Measurements from ENCODE around the gene RERE. TPM values are rescaled to one million over a fixed set of nuclear protein-coding genes. Genes with fewer than 3 reads are reported as not detected.
"Not testable (repeated sequence)": the region's sequence is repeated elsewhere in the genome, so short reads cannot be mapped to it uniquely, and the experiment has no call there.

RERE gene
- total and polyA plus RNA-seq, 7 donors = 38.8 to 308 (median 99.7) TPM

DNA sequence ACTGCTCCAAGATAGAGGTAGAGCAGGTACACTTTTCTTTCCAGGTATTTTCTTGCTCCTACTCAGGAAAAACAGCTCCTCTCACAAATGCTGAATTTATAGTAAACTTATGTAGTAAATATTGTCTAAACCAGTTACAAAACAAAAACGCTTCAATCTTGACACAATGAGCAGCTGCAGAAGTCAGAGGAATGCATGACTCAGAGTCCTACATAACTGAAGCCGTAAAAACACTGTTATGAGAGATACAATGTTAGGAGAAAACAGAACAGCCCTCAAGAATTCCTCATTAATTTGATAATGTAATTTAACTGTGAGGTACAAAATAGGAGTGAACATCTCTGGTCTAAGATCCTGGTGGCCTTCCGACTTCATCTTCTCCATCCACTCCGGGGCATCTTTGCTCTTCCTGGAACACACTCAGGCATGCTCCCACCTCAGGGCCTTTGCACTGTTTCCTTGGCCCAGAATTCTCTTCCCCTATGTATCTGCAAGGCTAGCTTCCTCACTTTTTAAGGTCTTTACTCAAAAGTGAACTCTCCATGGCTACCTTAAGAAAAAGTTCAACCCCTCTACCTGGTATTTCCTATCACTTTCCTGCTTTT is 361.0 kb downstream of the RERE start:
- intact Hi-C loops (cut with DNase I) = no loop called here
- TF ChIP-seq, protein P1, sequence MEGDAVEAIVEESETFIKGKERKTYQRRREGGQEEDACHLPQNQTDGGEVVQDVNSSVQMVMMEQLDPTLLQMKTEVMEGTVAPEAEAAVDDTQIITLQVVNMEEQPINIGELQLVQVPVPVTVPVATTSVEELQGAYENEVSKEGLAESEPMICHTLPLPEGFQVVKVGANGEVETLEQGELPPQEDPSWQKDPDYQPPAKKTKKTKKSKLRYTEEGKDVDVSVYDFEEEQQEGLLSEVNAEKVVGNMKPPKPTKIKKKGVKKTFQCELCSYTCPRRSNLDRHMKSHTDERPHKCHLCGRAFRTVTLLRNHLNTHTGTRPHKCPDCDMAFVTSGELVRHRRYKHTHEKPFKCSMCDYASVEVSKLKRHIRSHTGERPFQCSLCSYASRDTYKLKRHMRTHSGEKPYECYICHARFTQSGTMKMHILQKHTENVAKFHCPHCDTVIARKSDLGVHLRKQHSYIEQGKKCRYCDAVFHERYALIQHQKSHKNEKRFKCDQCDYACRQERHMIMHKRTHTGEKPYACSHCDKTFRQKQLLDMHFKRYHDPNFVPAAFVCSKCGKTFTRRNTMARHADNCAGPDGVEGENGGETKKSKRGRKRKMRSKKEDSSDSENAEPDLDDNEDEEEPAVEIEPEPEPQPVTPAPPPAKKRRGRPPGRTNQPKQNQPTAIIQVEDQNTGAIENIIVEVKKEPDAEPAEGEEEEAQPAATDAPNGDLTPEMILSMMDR (IDR thresholded peaks at IDR 0.05) = no peak
- ATAC-seq (peak; percentile 73 to 80 (median 76)), DNase-seq (no peak)
- Histone ChIP-seq H3K4me1 (peaks cover 30% of the 10 kb centered on the region), H3K9me3 (no peaks in the 10 kb centered on the region), H3K27ac (peak overlapping the region; percentile 50), H3K27me3 (ENCODE audit: insufficient read depth in 3 of 3, low read length in 2 of 3) (no peaks in the 10 kb centered on the region), H3K4me3 (no peak overlapping the region), H3K36me3 (ENCODE audit: insufficient read depth in 1 of 2, low read depth in 1 of 2) (no peaks in the 10 kb centered on the region)
- WGBS, 3 donors = 41 to 52% (median 51%) methylated on average over 4 of the region's 4 CpGs

DNA sequence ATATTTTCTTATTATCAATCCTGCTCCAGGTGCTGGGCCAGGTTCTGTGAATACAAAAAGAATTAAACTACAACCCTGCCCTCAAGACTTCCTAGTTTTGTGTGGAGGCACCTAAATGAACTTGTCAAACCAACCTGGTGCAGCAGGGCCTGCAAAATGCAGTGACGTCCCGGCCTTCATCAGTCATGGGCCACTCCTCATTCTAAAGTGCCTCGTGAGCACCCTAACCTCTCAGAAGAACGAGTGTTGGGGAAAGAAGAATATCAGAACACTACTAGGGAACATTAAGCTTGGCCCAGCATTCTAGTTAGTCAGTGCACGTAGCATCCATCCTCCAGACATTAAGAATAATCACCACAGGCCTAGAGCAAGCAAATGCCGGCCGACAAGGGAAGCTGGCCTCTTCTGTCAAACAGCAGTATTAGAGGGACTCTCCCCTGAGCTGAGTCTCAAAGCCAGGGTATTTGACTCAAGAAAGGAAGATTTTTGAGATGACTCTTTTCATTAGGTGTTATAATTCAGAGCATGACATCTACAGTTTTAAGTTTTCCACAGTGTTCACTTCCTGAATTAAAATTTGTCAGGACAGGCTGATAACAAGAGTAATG is 361.6 kb downstream of the RERE start:
- Histone ChIP-seq H3K27me3 (ENCODE audit: insufficient read depth in 3 of 3, low read length in 2 of 3) (no peaks in the 10 kb centered on the region), H3K4me3 (no peak overlapping the region), H3K9me3 (no peaks in the 10 kb centered on the region), H3K36me3 (ENCODE audit: insufficient read depth in 1 of 2, low read depth in 1 of 2) (no peaks in the 10 kb centered on the region), H3K27ac (peak overlapping the region; percentile 50), H3K4me1 (peaks cover 32% of the 10 kb centered on the region)
- ATAC-seq (peak in 3 of 4 donors; percentile 28 to 37 (median 32)), DNase-seq (no peak)
- 52 to 66% (median 58%) methylated on average over 7 of the region's 7 CpGs for WGBS, 3 donors
- intact Hi-C loops (cut with DNase I) = no loop called here
- TF ChIP-seq, protein P1 (IDR thresholded peaks at IDR 0.05) = no peak

DNA sequence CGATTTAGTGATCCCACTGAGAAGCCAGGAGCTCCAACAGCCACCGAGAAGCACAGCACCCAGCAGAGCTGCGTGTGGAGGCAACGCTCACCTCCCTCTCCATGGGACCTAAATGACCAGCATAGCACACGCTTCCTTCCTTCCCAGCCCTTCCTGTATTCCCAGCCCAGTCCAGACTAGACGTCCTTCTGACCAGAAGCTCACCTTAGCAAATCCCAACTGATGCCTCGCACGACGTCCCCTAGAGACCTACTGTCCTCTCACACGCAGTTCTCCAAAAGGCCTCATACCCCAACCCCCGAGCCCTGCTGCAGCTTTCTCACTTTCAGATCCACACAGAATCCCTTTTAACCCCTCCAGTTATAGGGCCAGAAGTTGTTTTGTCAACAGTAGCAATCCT is 367.1 kb downstream of the RERE start:
- DNase-seq (no peak), ATAC-seq (peak in 1 of 4 donors; percentile 18)
- intact Hi-C loops (cut with DNase I) = no loop called here
- Histone ChIP-seq H3K36me3 (ENCODE audit: insufficient read depth in 1 of 2, low read depth in 1 of 2) (no peaks in the 10 kb centered on the region), H3K4me1 (peaks cover 27% of the 10 kb centered on the region), H3K4me3 (no peak overlapping the region), H3K9me3 (no peaks in the 10 kb centered on the region), H3K27me3 (ENCODE audit: insufficient read depth in 3 of 3, low read length in 2 of 3) (no peaks in the 10 kb centered on the region), H3K27ac (peak overlapping the region; percentile 62)
- TF ChIP-seq, protein P1 (IDR thresholded peaks at IDR 0.05) = no peak
- 74 to 81% (median 75%) methylated on average over 11 of the region's 11 CpGs for WGBS, 3 donors

DNA sequence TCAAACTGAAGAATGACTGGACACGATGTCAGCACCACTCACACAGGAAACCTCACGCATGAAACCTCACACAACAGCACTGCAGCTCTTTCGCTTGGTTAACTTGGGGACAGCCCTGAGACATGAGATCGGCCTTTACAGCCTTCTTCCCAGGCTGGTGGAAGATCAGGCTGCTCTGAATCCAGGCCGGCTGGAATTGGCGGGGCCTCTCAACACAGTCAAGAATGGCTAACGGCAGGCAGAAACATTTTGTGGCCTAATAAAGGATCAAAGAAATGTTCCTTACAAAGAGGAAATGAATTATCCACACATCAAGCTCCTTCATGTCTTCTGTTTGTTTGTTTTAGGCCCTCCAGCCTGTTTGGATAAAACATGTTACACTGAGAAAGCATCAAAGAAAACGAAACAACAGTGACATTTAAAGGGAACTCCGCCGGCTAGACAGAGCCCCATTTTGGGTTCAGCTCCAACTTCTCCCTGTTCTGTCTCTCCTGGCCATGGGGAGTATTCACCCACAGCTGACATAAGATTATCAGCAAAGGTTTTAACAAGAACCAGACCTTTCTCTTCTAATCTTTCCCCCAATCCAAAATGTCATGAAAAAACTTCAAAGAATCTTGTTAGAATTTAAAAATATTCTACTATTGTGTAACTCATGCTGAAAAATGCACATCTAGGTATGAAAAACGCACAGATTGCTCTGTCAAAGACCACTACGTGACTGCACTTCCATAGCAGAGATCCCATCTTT is 368.4 kb downstream of the RERE start:
- no peaks in the 10 kb centered on the region for H3K27me3 ChIP-seq (ENCODE audit: insufficient read depth in 3 of 3, low read length in 2 of 3)
- 40 to 65% (median 48%) methylated on average over 12 of the region's 12 CpGs for WGBS, 3 donors
- TF ChIP-seq, protein P1 (IDR thresholded peaks at IDR 0.05) = no peak
- DNase-seq (no peak), ATAC-seq (peak in 2 of 4 donors; percentile 54 to 65)
- peak overlapping the region; percentile 49 for H3K4me3 ChIP-seq
- no peaks in the 10 kb centered on the region for H3K36me3 ChIP-seq (ENCODE audit: insufficient read depth in 1 of 2, low read depth in 1 of 2)
- H3K4me1 ChIP-seq = peaks cover 24% of the 10 kb centered on the region
- no peaks in the 10 kb centered on the region for H3K9me3 ChIP-seq
- H3K27ac ChIP-seq = peak overlapping the region; percentile 62
- intact Hi-C loops (cut with DNase I) = no loop called here

GRCh38 chr1:8448505-8448904 is 368.9 kb downstream of the RERE start:
- intact Hi-C loops (cut with DNase I); ATAC-seq; DNase-seq; H3K27me3 ChIP-seq (ENCODE audit: insufficient read depth in 3 of 3, low read length in 2 of 3); H3K9me3 ChIP-seq; H3K36me3 ChIP-seq (ENCODE audit: insufficient read depth in 1 of 2, low read depth in 1 of 2): not testable (repeated sequence)
- Histone ChIP-seq H3K4me1 (peaks cover 24% of the 10 kb centered on the region), H3K27ac (peak overlapping the region; percentile 62), H3K4me3 (peak overlapping the region; percentile 49)
- 62 to 77% (median 65%) methylated on average over 11 of the region's 11 CpGs for WGBS, 3 donors
